CD4-positive, alpha-beta T cell treated with Interferon alpha-2 for 1 hour (primary cell): ENCODE results near the gene C1orf167.

Experiments
- DNase-seq, 2 donors: peaks; one replicate each; pipeline ENCODE4 v3.0.0-alpha.2; 2020 to 2022

Gene C1orf167

GRCh38 chr1:11838349-11839272 is 76.6 kb downstream of the C1orf167 start:
- peak; percentile 69 to 76 for DNase-seq
